ENCODE results near the gene PRODH. TPM values are rescaled to one million over a fixed set of nuclear protein-coding genes. Genes with fewer than 3 reads are reported as not detected.

PRODH gene
- 1 to 10 TPM in 1 of 2 donors, under 1 TPM in 1; 0.76 to 1.1 TPM for total RNA-seq

- no peak within 1 kb of the TSS for H3K27ac Mint-ChIP-seq
- ATAC-seq (replicated peaks in 1 of 2), result peak; percentile 53 to 62
- H3K4me1 Mint-ChIP-seq (ENCODE audit: low read depth), result no peaks in the 10 kb centered on the region
- DNase-seq, result no peak
- H3K9me3 Mint-ChIP-seq, result no peaks in the 10 kb centered on the region
- no peaks in the 10 kb centered on the region for H3K36me3 Mint-ChIP-seq (ENCODE audit: insufficient read depth in 2 of 2)
- no peak within 1 kb of the TSS for H3K4me3 Mint-ChIP-seq
- H3K27me3 Mint-ChIP-seq (ENCODE audit: low read depth), result no peaks in the 10 kb centered on the region
Measured at GRCh38 chr22:18935889-18936529, at the start of gene PRODH. PRODH (minus strand) TSS chr22:18936293; CDS start chr22:18936287, 6 bp downstream.

GRCh38 chr22:18985780-18986179 is 49.7 kb upstream of the PRODH start:
- no peak overlapping the region for H3K4me3 Mint-ChIP-seq
- H3K27me3 Mint-ChIP-seq (ENCODE audit: low read depth), result no peaks in the 10 kb centered on the region
- no peaks in the 10 kb centered on the region for H3K4me1 Mint-ChIP-seq (ENCODE audit: low read depth)
- no peak for ATAC-seq (replicated peaks in 1 of 2)
- H3K36me3 Mint-ChIP-seq (ENCODE audit: insufficient read depth in 2 of 2), result no peaks in the 10 kb centered on the region
- H3K9me3 Mint-ChIP-seq, result peaks cover 0 to under 1% of the 10 kb centered on the region in 2 donors
- H3K27ac Mint-ChIP-seq, result no peak overlapping the region
- no peak for DNase-seq

- DNase-seq, result no peak
- no peak for ATAC-seq (replicated peaks in 1 of 2)
- Mint-ChIP-seq H3K36me3 (ENCODE audit: insufficient read depth in 2 of 2) (no peaks in the 10 kb centered on the region), H3K4me1 (ENCODE audit: low read depth) (no peaks in the 10 kb centered on the region), H3K9me3 (peaks cover 0 to 3% of the 10 kb centered on the region in 2 donors), H3K27me3 (ENCODE audit: low read depth) (no peaks in the 10 kb centered on the region), H3K27ac (no peak overlapping the region), H3K4me3 (no peak overlapping the region)
Measured at GRCh38 chr22:18984564-18984963, 48.5 kb upstream of the PRODH start.

- no peaks in the 10 kb centered on the region for H3K36me3 Mint-ChIP-seq (ENCODE audit: insufficient read depth in 2 of 2)
- no peaks in the 10 kb centered on the region for H3K27me3 Mint-ChIP-seq (ENCODE audit: low read depth)
- H3K9me3 Mint-ChIP-seq, result peaks cover 0 to 4% of the 10 kb centered on the region in 2 donors
- no peaks in the 10 kb centered on the region for H3K4me1 Mint-ChIP-seq (ENCODE audit: low read depth)
- no peak overlapping the region for H3K27ac Mint-ChIP-seq
- no peak overlapping the region for H3K4me3 Mint-ChIP-seq
- no peak for DNase-seq
- no peak for ATAC-seq (replicated peaks in 1 of 2)
Measured at GRCh38 chr22:18983120-18983651, 47.1 kb upstream of the PRODH start.

- Mint-ChIP-seq H3K27ac (no peak overlapping the region), H3K4me3 (no peak overlapping the region), H3K27me3 (ENCODE audit: low read depth) (no peaks in the 10 kb centered on the region), H3K36me3 (ENCODE audit: insufficient read depth in 2 of 2) (no peaks in the 10 kb centered on the region), H3K4me1 (ENCODE audit: low read depth) (no peaks in the 10 kb centered on the region), H3K9me3 (peaks cover 0 to 4% of the 10 kb centered on the region in 2 donors)
- DNase-seq, result no peak
- no peak for ATAC-seq (replicated peaks in 1 of 2)
Measured at GRCh38 chr22:18980829-18981228, 44.7 kb upstream of the PRODH start.

GRCh38 chr22:18979957-18980356 is 43.9 kb upstream of the PRODH start:
- no peaks in the 10 kb centered on the region for H3K4me1 Mint-ChIP-seq (ENCODE audit: low read depth)
- DNase-seq (no peak), ATAC-seq (replicated peaks in 1 of 2) (no peak)
- no peaks in the 10 kb centered on the region for H3K27me3 Mint-ChIP-seq (ENCODE audit: low read depth)
- H3K4me3 Mint-ChIP-seq, result no peak overlapping the region
- H3K27ac Mint-ChIP-seq, result no peak overlapping the region
- H3K9me3 Mint-ChIP-seq, result peaks cover 0 to 4% of the 10 kb centered on the region in 2 donors
- no peaks in the 10 kb centered on the region for H3K36me3 Mint-ChIP-seq (ENCODE audit: insufficient read depth in 2 of 2)

- peaks cover 0 to 4% of the 10 kb centered on the region in 2 donors for H3K9me3 Mint-ChIP-seq
- H3K27me3 Mint-ChIP-seq (ENCODE audit: low read depth), result no peaks in the 10 kb centered on the region
- no peaks in the 10 kb centered on the region for H3K4me1 Mint-ChIP-seq (ENCODE audit: low read depth)
- no peak overlapping the region for H3K4me3 Mint-ChIP-seq
- ATAC-seq (replicated peaks in 1 of 2), result no peak
- H3K36me3 Mint-ChIP-seq (ENCODE audit: insufficient read depth in 2 of 2), result no peaks in the 10 kb centered on the region
- no peak for DNase-seq
- no peak overlapping the region for H3K27ac Mint-ChIP-seq
Measured at GRCh38 chr22:18978506-18978905, 42.4 kb upstream of the PRODH start.

- Mint-ChIP-seq H3K27ac (no peak overlapping the region), H3K9me3 (peaks cover 0 to 4% of the 10 kb centered on the region in 2 donors), H3K36me3 (ENCODE audit: insufficient read depth in 2 of 2) (no peaks in the 10 kb centered on the region), H3K4me1 (ENCODE audit: low read depth) (no peaks in the 10 kb centered on the region), H3K4me3 (no peak overlapping the region), H3K27me3 (ENCODE audit: low read depth) (no peaks in the 10 kb centered on the region)
- DNase-seq (no peak), ATAC-seq (replicated peaks in 1 of 2) (no peak)
Measured at GRCh38 chr22:18977824-18978425, 41.8 kb upstream of the PRODH start.

GRCh38 chr22:18976197-18976751 is 40.2 kb upstream of the PRODH start:
- no peak for ATAC-seq (replicated peaks in 1 of 2)
- Mint-ChIP-seq H3K36me3 (ENCODE audit: insufficient read depth in 2 of 2) (no peaks in the 10 kb centered on the region), H3K27me3 (ENCODE audit: low read depth) (no peaks in the 10 kb centered on the region), H3K9me3 (peaks cover 0 to 4% of the 10 kb centered on the region in 2 donors), H3K4me3 (no peak overlapping the region), H3K4me1 (ENCODE audit: low read depth) (no peaks in the 10 kb centered on the region), H3K27ac (no peak overlapping the region)
- DNase-seq, result no peak

- Mint-ChIP-seq H3K4me3 (no peak overlapping the region), H3K27me3 (ENCODE audit: low read depth) (no peaks in the 10 kb centered on the region), H3K27ac (no peak overlapping the region), H3K9me3 (peaks cover 0 to 2% of the 10 kb centered on the region in 2 donors), H3K36me3 (ENCODE audit: insufficient read depth in 2 of 2) (no peaks in the 10 kb centered on the region), H3K4me1 (ENCODE audit: low read depth) (no peaks in the 10 kb centered on the region)
- DNase-seq (no peak), ATAC-seq (replicated peaks in 1 of 2) (no peak)
Measured at GRCh38 chr22:18975434-18976196, 39.5 kb upstream of the PRODH start.

- H3K4me1 Mint-ChIP-seq (ENCODE audit: low read depth), result no peaks in the 10 kb centered on the region
- no peaks in the 10 kb centered on the region for H3K36me3 Mint-ChIP-seq (ENCODE audit: insufficient read depth in 2 of 2)
- ATAC-seq (replicated peaks in 1 of 2) (no peak), DNase-seq (no peak)
- H3K27me3 Mint-ChIP-seq (ENCODE audit: low read depth), result peaks cover 3% of the 10 kb centered on the region
- H3K27ac Mint-ChIP-seq, result no peak overlapping the region
- H3K4me3 Mint-ChIP-seq, result no peak overlapping the region
- H3K9me3 Mint-ChIP-seq, result peaks cover 0 to 1% of the 10 kb centered on the region in 2 donors
Measured at GRCh38 chr22:18974477-18975180, 38.5 kb upstream of the PRODH start.

GRCh38 chr22:18973264-18974031 is 37.4 kb upstream of the PRODH start:
- H3K4me1 Mint-ChIP-seq (ENCODE audit: low read depth), result no peaks in the 10 kb centered on the region
- H3K27ac Mint-ChIP-seq, result no peak overlapping the region
- no peak for DNase-seq
- no peak for ATAC-seq (replicated peaks in 1 of 2)
- H3K36me3 Mint-ChIP-seq (ENCODE audit: insufficient read depth in 2 of 2), result no peaks in the 10 kb centered on the region
- peaks cover 7% of the 10 kb centered on the region for H3K27me3 Mint-ChIP-seq (ENCODE audit: low read depth)
- H3K4me3 Mint-ChIP-seq, result no peak overlapping the region
- no peaks in the 10 kb centered on the region for H3K9me3 Mint-ChIP-seq

Measured in activated T-cell treated with anti-CD3 and anti-CD28 coated beads, Interleukin-2, amount 50 U/mL, for 72 hours (primary cell).